GM12864 (cell line): ENCODE measurements around the gene C6orf58.

ENCODE experiments used
- DNase-seq: peaks from one replicate; pipeline ENCODE4 v3.0.0-alpha.2; 2011; ENCODE audit warnings: low read depth
- H3K4me3 ChIP-seq: 2 replicates; pipeline ENCODE4 v1.5.1; 2011; ENCODE audit warnings: mild to moderate bottlenecking, low read depth, low read length, control low read depth
- TF ChIP-seq, protein P1 (sequence below): IDR thresholded peaks from 2 replicates; pipeline ENCODE4 v1.5.1; 2011; ENCODE audit warnings: low read depth, mild to moderate bottlenecking, moderate library complexity, low read length, control low read depth, inconsistent platforms; ENCODE audit errors: missing control alignments

Gene C6orf58

DNA sequence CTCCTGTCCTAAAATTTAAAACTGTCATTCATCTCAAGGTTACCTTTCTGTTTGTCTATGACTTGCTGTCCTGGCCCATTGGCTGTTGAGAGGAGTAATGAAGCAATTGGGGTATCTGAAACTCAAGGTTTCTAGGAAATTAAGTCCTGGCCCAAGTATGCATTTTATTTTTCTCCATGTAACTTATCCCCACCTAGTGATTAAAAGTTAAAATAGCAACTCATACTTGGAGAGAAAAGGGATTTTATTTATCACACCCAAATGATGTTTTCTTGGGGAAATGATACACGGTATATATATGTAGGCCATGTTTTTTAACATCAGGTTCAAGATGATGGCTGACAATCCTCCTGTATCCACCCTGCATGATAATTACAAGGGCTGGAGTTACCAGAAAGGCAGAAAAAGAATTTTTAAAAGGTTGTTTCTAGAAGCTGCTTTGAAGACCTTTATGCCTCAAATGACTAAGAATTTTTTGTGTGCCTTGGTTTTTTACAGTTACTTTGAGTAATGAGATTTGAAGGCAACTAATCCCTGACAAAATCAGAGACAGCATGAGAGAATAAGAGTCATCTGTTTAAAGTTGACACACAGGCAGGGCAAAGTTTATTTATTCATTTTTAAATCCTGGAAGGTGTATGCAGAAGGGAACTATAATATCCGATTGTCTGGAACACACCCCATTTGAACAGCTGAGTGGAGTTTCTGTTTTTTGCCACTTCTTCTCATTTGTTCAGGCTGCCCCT lies 28.9 kb upstream of the C6orf58 start:
- H3K4me3 ChIP-seq: no peak overlapping the region
- TF ChIP-seq, protein P1, sequence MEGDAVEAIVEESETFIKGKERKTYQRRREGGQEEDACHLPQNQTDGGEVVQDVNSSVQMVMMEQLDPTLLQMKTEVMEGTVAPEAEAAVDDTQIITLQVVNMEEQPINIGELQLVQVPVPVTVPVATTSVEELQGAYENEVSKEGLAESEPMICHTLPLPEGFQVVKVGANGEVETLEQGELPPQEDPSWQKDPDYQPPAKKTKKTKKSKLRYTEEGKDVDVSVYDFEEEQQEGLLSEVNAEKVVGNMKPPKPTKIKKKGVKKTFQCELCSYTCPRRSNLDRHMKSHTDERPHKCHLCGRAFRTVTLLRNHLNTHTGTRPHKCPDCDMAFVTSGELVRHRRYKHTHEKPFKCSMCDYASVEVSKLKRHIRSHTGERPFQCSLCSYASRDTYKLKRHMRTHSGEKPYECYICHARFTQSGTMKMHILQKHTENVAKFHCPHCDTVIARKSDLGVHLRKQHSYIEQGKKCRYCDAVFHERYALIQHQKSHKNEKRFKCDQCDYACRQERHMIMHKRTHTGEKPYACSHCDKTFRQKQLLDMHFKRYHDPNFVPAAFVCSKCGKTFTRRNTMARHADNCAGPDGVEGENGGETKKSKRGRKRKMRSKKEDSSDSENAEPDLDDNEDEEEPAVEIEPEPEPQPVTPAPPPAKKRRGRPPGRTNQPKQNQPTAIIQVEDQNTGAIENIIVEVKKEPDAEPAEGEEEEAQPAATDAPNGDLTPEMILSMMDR: no peak
- DNase-seq: no peak

DNA sequence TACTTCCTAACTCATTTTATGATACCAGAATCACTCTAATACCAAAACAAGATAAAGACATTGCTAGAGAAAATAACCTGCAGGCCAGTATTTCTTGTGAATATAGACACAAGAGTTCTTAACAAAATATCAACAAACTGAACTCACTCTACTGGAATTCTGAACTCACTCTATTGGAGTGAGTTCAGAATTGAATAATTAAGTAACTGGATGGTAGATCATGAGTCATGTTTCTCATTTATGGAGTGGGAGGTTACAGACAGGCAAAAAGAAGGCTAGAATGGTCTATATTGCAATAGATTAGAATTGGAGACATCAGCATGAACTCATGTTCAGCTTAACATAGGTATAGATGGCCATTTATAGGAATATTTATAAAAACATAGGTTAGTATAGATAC lies 26.6 kb upstream of the C6orf58 start:
- no peak for DNase-seq
- H3K4me3 ChIP-seq: no peak overlapping the region
- TF ChIP-seq, protein P1: no peak

DNA sequence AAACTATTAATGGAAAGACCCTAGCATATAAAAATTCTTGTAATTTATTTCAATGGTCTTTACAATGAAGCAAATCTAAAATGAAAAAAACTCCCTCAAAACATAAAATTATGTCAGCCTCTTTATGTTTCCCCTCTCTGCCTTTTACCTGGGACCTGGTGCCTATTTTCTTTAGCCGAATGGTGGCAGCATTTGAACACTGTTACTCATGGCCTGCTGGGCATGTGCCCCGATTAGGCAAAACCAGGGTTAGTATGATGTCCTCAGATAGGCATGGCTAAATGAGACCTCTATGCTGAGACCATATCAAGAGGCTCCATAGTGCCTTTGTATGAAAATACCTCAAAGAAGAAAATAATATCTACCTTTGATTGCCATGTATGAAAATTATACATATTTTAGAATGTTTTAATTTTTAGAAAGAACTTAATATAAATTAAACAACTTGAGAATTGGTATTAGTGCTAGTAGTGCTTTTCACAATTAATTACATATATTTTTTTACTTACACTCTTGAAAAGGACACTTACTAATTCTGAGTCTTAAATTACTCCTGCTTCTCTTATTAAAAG lies 22.5 kb upstream of the C6orf58 start:
- DNase-seq: no peak
- TF ChIP-seq, protein P1: peak; percentile 31
- H3K4me3 ChIP-seq: no peak overlapping the region

DNA sequence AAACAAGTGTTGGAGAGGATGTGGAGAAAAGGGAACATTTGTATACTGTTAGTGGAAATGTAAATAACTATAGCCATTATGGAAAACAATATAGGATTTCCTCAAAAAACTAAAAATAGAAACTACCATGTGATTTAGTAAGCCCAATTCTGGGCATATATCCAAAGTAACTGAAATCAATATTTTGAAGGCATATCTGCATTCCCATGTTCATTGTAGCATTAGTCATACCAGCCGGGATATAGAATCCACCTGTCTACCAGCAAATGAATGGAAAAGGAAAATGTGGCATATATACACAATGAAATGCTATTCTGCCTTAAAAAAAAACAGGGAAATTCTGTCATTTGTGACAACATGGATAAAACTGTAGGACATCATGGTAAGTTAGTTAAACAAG lies 15.3 kb upstream of the C6orf58 start:
- TF ChIP-seq, protein P1: no peak
- H3K4me3 ChIP-seq: no peak overlapping the region
- no peak for DNase-seq

DNA sequence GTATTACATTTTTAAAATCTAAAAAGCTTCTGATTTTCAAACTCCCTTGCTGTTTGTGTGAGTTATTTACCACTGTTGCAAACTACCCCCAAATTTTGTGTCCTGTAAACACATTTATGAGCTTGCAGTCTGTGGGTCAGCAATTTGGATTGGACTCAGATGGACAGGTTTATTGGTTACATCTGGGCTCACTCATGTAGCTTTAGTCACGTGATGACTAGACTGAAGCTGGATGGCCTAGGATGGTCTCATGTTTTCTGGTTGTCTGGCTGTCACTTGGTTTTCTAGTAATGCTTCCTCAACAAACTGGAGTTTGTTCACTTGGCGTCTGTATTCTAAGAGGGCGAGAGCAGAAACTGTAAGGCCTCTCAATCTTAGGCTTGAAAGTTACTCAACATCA lies 12.2 kb upstream of the C6orf58 start:
- H3K4me3 ChIP-seq: no peak overlapping the region
- TF ChIP-seq, protein P1: no peak
- DNase-seq: no peak

DNA sequence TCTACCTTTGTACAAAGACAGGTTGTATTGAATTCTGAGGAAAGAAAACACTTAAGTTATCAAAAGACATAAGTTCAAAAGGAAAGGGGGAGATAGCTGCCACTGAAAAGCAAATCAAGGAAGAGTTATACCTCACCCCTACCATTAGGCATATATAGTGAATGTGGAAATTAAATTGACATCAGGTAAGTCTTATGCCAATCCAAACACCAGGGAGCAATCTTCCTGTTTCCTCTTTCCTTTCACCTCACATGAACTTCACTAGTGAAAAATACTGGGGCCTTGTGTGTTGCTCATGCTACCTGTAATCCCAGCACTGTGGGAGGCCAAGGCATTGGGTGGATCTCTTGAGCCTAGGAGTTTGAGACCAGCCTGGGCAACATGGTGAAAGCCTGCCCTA lies 10.9 kb upstream of the C6orf58 start:
- no peak overlapping the region for H3K4me3 ChIP-seq
- TF ChIP-seq, protein P1: no peak
- no peak for DNase-seq

DNA sequence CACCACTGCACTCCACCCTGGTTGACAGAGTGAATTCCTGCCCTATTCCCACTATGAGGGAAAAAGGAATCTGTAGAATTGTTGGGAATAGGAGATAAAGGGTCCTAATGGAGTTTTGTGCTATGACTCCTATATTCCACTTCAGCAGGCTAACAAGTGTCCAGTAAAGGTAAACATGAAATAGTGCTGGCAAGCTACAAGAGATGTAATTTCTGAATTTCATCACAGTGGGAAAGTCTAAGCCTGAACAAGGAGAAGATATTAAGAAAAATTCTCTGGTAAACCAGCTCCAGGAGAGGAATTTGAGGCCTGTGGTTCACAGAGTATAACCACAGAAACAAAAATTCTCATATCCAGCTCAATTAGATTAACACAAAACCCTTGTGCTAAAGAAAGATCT lies 10.3 kb upstream of the C6orf58 start:
- no peak for DNase-seq
- H3K4me3 ChIP-seq: no peak overlapping the region
- TF ChIP-seq, protein P1: no peak
